ENCODE results near the gene KCTD2.

DNA sequence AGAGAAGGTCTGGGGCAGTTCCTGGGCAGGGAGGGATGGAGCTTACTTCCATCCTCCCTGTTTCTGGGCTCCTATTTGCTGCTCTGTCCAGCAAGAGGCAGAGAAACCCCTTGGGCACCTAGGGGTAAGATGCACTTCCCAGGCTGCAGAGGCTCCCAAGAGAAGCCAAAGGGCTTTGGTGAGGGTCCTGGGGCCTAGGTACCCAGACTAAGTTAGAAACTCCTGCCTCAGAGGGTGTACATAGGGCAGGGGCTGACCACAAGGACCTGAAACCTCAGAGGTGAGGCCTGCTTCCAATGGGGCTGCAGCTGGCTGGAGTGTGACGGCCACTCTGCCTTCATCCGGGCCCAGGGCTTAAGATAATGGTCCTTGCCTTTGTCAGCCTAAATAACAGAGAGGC lies 61.2 kb downstream of the KCTD2 start:
- TF ChIP-seq POLR2AphosphoS5 (IDR thresholded peaks at IDR 0.05; ENCODE audit: low read depth, low read length), result no peak
- no peak for TF ChIP-seq TAF1 (IDR thresholded peaks at IDR 0.05; ENCODE audit: borderline replicate concordance, insufficient read depth, low read length)
- TF ChIP-seq, protein P1, sequence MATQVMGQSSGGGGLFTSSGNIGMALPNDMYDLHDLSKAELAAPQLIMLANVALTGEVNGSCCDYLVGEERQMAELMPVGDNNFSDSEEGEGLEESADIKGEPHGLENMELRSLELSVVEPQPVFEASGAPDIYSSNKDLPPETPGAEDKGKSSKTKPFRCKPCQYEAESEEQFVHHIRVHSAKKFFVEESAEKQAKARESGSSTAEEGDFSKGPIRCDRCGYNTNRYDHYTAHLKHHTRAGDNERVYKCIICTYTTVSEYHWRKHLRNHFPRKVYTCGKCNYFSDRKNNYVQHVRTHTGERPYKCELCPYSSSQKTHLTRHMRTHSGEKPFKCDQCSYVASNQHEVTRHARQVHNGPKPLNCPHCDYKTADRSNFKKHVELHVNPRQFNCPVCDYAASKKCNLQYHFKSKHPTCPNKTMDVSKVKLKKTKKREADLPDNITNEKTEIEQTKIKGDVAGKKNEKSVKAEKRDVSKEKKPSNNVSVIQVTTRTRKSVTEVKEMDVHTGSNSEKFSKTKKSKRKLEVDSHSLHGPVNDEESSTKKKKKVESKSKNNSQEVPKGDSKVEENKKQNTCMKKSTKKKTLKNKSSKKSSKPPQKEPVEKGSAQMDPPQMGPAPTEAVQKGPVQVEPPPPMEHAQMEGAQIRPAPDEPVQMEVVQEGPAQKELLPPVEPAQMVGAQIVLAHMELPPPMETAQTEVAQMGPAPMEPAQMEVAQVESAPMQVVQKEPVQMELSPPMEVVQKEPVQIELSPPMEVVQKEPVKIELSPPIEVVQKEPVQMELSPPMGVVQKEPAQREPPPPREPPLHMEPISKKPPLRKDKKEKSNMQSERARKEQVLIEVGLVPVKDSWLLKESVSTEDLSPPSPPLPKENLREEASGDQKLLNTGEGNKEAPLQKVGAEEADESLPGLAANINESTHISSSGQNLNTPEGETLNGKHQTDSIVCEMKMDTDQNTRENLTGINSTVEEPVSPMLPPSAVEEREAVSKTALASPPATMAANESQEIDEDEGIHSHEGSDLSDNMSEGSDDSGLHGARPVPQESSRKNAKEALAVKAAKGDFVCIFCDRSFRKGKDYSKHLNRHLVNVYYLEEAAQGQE (IDR thresholded peaks at IDR 0.05; ENCODE audit: insufficient read depth in 1 of 2, low read depth in 2 of 2, low read length in 2 of 2), result no peak
- TF ChIP-seq SIN3A (IDR thresholded peaks at IDR 0.05; ENCODE audit: borderline replicate concordance, insufficient read depth, low read length), result no peak
